ENCODE data around the gene CASP8.

Gene CASP8

DNA sequence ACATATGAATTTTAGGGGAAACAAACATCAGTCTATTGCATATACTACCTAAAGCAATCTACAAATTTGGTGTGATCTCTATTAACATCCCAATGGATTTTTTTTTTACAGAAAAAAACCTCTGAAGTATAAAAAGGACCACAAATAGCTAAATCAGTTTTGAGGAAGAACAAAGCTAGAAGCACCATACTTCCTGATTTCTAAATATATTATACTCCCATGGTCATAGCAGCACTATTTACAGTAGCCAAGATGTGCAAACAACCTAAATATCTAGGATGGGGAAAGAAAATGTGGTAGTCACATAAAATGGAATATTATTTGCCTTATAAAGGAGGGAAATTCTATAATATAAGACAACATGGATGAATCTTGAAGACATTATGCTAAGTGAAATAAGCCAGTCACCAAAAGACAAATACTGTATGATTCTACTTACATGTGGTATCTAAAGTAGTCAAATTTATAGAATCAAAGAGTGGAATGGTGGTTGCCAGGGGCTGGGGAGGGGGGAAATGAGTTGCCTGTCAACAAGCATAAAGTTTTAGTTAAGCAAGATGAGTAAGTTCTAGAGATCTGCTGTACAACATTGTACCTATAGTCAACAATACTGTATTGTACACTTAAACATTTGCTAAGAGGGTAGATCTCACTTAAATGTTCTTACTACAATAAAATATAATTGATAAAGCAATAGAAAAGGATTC is 17.6 kb upstream of the CASP8 start:
- no peak for DNase-seq (ENCODE audit: low read depth in 2 of 2)

DNA sequence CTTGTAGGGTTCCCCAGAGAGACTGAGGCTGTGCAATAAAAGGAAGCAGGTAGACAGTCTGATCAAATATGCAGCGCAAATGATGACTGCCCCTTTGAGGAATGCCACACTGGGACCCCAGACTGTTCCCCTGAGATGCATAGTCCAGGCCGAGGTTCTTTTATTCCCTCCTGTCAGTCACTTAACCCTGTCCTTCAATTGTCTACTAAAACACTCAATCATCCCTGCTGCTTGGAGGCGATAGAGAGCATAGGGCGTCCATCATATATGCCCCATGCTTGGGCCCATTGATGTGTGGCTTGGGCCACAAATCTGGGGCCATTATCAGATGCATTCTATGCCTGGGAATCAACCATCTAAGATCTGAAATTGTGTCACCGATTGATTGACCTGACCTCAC is 15.5 kb upstream of the CASP8 start:
- no peak for DNase-seq (ENCODE audit: low read depth in 2 of 2)

DNA sequence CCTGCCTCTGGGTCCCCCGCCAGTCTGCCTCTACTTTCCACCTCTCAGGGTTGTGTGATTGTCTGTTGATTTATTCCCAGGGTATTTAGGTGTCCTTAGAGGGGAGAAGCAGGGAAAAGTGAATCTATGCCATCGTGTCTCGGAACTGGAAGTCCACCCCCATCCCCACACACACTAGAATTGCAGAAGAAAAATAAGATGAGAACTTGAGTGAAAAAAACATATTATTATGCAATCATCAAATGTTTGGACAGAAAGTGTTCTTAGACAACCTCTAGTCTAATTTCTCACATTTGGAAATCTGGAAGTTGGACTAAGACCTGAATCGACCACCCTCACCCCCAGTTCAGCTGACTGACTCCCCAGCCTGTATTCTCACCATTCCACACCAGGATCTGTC is 14.1 kb upstream of the CASP8 start:
- no peak for DNase-seq (ENCODE audit: low read depth in 2 of 2)

DNA sequence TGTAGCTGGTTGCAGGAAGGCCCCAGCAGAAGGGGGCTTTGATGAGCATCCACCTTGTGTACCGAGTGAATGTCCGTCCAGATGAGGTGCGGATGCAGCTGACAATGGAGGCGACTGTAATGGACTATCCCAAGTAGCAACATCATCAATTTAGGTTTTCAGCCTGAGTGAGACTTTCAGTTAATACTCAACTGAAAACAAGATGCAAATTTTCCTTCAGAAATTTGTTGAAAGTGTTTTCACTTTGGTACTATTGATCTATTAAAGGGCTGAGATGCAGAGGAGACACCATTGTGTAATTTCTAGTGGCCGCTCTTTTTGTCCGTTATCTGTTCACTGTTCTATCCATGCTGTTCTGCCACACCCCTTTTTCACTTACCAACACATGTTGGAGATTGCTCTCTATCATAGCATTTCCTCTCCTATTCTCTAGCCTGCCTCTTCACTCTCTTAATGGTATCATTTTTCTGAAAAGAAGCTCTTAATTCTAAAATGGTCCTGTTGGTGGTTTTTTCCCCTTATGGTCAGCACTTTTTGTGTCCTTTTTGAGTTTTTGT is 12.0 kb upstream of the CASP8 start:
- DNase-seq (ENCODE audit: low read depth in 2 of 2), result no peak

DNA sequence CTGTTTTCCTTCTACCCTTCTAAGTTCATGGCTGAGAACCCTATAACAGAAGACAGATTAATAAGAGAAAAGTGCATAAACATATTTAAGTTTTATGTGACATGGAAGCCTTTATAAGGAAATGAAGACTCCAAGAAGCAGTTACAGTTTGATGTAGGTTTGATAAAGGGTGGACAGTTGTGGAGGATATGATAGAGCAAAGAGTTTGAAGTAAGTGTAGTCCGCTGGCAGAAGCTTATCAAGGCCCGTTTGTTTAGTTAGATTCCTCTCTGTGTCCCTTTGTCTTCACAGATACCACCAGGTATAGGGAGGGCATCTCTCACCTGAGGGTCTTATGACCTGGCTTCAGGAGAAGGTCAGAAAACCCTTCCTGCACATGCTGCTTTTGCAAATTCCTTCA is 10.4 kb upstream of the CASP8 start:
- no peak for DNase-seq (ENCODE audit: low read depth in 2 of 2)

DNA sequence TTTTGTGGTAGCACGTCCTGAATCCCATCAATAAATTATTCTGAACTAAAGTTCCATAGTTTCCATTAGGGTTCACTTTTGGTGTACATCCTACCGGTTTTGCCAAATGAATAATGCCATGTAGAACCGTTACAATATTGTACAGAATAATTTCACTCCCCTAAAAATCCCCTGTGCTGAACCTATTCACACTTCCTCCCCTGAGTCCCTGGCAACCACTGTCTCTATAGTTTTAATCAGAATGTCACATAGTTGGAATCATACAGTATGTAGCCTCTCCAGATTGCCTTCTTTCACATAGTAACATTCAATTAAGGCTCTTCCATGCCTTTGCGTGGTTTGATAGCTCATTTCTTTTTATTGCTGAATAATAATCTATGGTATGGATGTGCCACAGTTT is 9.6 kb upstream of the CASP8 start:
- no peak for DNase-seq (ENCODE audit: low read depth in 2 of 2)

DNA sequence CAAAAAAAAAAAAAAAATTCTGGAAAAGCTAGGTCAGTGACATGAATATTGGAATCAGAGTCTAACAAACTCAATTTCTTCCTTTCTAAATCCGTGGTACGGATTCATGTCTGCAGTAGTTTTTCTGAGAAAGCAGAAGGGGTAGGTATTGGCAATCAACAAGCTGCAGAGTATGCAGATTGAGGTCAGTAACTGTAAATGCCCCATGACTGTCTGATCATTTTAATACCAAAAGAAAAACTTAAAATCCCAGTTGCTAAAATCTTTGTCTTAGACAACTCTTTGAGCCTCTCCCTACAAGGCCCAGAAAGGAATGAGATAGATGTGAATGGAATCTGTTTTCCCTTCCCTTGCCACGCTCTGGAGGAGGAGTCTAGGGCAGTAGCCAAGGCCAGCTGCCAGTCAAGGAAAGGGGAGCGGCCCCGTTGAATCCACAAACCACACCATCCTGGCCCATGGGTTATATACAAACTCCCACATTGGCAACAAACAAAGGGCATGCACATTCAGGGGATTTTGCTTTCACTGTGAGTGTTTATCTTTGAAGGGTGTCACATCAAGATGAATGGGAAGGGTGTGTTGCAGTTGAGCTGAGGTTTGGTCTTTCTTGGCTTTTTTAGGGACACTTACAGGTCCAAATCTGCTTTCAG is 6.1 kb upstream of the CASP8 start:
- no peak for DNase-seq (ENCODE audit: low read depth in 2 of 2)

DNA sequence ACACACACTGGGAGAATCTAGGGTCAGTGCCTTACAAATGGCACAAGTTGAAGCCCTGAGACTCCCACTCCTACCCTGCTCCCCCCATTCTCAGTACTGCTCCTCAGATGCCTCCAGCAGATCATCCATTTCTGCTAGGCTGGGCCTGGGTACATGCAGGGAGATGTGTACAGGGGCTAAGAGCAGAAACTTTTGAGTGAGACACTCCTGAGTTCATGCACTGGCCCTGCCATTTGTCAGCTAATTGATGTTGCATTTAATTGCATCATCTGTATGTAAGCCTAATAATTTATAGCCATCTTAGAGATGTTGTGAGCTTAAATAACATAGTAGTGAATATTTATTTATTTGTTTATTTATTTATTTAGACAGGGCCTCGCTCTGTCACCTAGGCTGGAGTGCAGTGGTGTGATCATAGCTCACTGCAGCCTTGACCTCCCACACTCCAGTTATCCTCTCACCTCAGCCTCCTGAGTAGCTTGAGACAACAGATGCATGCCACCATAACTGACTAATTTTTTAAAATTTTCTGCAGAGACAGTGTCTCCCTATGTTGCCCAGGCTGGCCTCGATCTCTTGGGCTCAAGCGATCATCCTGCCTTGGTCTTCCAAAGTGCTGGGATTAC is 4.8 kb upstream of the CASP8 start:
- no peak for DNase-seq (ENCODE audit: low read depth in 2 of 2)

DNA sequence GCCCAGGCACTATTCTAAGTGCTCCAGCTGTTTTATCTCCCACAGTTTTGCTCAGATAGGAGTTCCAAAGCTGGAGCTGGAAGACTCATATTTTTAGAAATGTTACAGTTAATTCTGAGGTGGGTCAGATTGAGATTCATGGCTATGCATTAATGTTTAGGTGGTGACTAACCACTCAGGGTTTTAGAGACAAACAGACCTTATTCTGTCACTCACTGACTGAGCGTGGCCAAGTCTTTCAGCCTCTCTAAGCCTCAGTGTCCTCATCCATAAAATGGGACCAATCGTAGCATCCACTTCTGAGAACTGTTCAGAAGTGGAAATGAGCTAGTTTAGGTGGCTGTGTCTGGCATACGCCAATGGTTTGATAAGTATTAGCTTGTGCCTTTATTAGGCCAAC is 4.3 kb upstream of the CASP8 start:
- no peak for DNase-seq (ENCODE audit: low read depth in 2 of 2)

DNA sequence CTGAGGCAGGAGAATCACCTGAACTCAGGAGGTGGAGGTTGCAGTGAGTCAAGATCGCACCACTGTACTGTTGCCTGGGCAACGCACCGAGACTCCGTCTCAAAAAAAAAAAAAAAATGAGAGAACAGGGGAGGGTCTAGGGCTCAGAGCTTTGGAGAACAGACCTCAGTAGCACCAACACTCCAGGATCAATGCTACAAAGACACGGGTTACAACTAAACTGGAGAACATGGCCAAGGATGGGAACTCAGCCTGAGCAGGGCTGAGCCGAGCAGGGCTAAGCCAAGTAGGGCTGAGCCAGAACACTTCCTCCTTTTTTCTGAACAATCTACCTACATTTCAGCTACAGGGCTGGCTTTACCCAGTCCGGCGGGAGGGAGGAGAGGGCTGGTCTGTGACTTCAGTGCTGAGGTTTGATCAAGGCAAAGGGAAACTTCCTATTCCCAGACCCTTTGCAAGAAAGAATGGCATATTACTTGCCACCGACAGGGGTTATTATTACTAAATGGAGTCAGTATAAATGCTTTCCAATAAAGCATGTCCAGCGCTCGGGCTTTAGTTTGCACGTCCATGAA is 2.9 kb upstream of the CASP8 start:
- no peak for DNase-seq (ENCODE audit: low read depth in 2 of 2)

DNA sequence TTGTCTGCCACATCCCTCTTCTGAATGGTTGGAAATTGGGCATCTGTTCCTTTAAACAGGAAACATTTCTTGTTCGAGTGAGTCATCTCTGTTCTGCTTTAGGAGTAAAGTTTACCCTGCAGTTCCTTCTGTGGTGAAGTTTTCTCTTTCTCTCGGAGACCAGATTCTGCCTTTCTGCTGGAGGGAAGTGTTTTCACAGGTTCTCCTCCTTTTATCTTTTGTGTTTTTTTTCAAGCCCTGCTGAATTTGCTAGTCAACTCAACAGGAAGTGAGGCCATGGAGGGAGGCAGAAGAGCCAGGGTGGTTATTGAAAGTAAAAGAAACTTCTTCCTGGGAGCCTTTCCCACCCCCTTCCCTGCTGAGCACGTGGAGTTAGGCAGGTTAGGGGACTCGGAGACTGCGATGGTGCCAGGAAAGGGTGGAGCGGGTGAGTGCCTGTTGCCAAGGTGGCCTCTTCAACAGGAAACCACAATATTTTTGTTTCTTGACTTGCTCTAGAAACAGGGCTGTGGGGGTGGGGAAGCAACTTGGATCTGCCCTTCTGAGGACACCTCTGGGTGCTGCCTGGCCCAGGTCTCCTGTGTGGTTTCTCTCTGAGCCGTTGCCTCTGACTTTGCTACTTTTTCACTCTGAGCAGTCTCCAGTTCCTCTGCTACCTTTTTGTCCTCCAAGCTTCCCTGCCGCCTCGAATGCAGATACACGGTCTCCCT is 2.2 kb upstream of the CASP8 start:
- peak; percentile 51 to 59 for DNase-seq (ENCODE audit: low read depth in 2 of 2)

DNA sequence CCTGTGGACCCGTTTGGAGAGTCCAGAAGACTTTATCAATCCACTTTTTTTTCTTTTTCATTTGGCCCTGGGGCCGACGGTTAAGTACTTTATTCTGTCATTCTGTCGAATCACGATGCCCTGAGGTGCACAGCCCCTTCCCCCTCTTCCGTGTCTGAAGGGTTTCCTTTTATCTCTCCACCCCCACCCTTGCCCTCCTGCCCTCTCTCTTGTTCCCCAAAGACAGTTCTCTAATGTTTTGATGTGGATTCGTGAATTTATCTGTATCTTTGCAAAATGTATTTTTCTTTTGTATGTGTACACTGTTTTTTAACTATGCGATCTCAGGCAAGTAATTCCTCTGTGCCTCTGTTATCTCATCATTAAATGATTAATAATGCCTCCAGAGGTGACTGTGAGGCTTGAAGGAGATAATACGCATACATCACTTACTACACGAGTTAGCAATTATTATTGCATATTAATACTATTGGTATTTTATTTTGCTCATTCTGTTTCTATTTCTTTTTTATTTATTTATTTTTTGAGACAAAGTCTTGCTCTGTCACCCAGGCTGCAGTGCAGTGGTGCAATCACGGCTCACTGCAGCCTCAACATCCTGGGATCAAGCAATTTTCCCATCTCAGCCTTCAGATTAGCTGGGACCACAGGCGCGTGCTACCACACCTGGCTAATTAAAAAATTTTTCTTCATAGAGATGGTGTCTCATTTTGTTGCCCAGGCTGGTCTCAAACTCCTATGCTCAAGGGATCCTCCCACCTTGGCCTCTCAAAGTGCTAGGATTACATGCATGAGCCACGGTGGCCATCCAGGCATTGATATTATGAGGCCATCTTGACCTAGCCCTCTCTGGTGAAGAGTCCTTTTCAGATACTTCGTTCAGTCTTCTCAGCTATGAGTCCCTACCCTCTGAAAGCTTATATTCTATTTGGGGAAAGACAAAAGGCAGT is 1.4 kb upstream of the CASP8 start:
- no peak for DNase-seq (ENCODE audit: low read depth in 2 of 2)

DNA sequence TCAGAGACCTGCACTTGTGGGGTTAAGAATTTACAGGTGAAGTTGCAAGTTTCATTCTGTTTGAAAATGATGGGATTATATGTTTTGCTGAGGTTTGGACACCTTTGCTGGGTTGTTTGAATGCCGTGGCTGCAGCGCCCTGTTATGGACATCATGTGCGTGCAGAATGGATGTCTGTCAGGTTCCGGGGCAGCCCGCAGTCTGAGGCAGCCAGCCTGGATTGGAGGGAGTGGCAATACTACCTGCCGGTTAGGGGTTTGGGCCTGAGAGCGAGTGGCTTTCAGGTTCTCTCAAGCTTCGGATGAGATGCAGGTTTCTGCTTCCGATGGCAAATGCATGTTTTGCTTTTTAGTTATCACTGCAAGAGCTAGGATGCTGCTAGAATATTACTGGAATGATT is 1.1 kb downstream of the CASP8 start:
- DNase-seq (ENCODE audit: low read depth in 2 of 2), result no peak

DNA sequence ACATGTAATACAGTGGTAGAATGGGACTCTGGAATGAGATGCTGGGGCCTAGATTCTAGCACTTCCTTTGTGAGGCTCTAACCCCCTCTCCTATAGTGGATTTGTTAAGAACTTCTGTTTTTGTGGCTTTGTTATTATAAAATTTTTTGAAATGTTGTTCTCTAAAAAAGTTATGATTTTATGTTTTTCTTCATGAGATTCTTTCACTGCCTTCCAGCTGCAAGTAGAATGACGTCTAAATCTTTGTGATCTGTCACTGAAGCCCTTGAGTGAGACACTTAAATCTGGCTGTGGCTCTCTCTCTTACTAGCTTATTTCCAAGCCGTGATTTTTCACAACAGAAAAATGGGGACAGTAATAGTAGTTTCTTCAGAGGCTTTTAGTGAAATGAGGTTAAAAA is 1.6 kb downstream of the CASP8 start:
- no peak for DNase-seq (ENCODE audit: low read depth in 2 of 2)

DNA sequence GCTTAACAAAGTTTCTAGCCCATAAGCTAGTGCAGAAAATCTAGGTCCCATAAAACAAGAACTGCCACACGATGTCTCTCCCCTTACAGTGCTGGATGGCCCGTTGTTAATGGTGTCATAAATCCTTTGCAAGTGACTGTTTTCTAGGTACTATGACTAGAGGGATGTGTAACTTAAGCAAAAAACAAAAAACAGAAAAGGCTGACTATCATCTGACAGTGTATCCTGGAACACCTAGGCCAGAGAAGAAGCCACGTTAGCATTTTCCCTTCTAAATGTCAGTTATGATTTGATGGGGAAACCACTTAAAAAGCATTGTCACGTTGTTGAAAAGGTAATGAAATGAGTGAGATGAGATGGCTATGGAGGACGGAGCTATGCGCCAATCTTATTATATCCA is 2.4 kb downstream of the CASP8 start:
- no peak for DNase-seq (ENCODE audit: low read depth in 2 of 2)

DNA sequence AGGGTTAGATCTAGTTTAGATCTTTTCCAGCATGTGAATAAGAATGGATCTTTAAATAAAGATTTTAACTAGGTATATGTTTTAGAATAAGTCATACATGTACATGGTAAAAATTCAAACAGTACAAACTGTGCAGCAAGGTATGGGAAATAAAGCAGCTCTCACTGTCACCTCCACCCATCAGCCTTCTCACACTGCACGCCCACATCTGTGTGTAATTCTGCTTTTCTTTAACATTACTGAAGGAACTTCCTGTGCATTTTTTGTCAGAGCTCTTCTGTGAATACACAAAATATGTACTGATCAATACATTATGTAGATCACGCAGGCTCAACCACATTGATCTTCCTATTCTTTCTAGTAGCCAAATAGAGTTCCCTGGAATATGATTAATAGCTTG is 3.4 kb downstream of the CASP8 start:
- DNase-seq (ENCODE audit: low read depth in 2 of 2), result no peak

DNA sequence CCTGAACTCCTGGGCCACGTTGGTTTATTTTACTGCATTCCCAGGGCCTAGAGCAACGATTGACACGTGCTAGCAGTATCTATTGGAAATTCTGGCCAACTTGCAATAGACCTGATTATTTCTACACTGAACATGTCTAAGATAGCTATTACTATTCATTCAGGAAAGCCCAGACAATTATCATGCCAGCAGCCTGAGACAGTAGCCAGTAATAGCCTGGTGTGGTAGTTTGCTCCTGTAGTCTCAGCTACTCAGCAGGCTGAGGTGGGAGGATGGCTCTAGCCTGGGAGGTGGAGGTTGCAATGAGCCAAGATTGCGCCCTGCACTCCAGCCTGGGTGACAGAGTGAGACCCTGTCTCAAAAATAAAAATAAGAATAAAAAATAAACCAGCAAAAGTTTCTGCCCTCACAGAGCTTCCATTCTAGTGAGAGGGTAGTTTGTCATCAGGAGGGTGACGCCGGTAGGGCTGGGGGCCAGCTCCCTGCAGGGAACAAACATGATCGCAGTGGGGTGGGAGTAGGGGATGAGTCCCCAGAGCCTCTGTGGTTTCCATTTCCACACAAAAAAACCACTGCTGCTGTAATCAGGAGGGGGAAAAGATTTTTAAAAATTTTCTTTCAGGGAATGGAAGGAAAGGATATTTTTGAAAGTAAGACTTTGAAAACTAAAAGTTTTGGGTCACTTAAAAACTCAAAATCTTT is 4.3 kb downstream of the CASP8 start:
- no peak for DNase-seq (ENCODE audit: low read depth in 2 of 2)

DNA sequence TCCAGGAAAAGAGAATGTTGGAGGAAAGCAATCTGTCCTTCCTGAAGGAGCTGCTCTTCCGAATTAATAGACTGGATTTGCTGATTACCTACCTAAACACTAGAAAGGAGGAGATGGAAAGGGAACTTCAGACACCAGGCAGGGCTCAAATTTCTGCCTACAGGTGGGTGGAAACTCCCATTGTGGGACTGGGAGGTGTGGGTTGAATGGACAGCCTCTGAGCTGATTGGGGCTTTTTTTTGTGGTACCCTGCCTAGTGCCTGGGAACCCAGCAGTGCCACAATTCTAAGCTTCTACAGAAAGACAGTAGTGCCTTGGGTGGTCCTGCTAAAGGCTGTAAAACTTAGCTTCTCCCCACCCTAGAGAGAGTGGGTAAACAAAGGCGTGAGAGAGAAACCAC is 6.3 kb downstream of the CASP8 start:
- DNase-seq (ENCODE audit: low read depth in 2 of 2), result no peak

DNA sequence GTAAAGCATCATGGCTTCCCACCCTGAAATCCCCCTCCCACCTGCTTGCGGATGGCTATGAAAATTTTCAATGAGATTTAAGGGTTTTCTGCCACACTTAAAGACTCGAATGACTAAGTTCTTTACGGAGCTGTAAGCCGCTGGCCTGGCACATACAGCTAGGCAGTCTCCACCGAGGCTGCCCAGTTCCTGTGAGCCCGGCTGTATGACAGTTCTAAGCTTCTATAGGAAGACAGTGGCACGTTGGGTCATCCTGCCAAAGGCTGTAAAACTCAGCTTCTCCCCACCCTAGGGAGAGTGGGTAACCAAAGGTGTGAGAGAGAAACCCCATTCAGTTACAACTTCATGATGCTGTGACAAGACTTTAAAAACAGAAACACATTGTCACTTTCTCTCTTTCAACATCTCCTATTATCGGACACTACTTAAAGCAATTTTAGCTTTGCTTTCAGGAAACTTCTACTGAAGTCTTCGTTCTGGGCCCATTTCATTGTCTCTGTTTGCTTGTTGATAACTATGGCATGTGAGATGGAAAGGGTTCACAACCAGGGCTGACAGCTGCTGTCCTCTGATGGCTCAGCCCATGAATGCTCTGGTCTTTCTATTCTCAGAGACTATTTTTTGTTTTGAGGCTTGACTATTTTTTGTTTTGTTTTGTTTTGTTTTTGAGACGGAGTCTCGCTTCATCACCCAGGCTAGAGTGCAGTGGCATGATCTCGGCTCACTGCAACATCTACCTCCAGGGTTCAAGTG is 7.1 kb downstream of the CASP8 start:
- DNase-seq (ENCODE audit: low read depth in 2 of 2), result no peak

DNA sequence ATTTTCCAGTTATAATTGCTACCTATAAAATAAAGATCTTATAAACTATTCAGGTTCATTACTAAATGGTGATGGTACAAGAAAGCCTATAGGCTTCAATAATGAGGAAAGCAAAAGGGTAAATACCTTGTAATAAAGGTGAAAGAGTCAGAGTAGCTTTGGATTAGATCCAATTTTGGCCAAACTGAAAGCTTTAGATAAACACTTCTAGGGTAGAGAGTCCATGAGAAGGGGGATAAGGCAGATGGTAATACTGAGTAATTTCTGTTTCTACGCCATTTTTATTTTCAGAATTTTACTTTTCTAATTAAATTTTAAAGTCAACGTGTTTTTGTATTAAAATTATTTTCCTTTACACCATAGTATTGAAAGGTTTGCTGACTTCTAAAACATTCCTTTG is 9.4 kb downstream of the CASP8 start:
- no peak for DNase-seq (ENCODE audit: low read depth in 2 of 2)

Data from fibroblast of skin of left quadriceps (primary cell).